HepG2 (cell line): Measurements from ENCODE around the gene XAB2. TPM values are rescaled to one million over a fixed set of nuclear protein-coding genes. Genes with fewer than 3 reads are reported as not detected.

ENCODE experiments used
- ARID3A ChIP-seq: IDR thresholded peaks from 2 replicates; pipeline ENCODE4 v1.6.1; 2012; ENCODE audit warnings: low read depth, low read length, improper control_type of control experiment
- DPF2 ChIP-seq: sonication (generic); formaldehyde crosslinking; IDR thresholded peaks from 2 replicates; pipeline ENCODE4 v1.4.0; 2020; ENCODE audit warnings: mild to moderate bottlenecking, low read depth, missing genetic modification reagents, borderline replicate concordance
- HCFC1 ChIP-seq: fragments of 150-350 bp; IDR thresholded peaks from 2 replicates; pipeline ENCODE4 v1.6.1; 2014; ENCODE audit warnings: low read depth, low read length
- MIXL1 ChIP-seq: IDR thresholded peaks from 2 replicates; pipeline ENCODE4 v1.6.1; 2016
- PAF1 ChIP-seq: IDR thresholded peaks from 2 replicates; pipeline ENCODE4 v1.6.1; 2016; ENCODE audit warnings: missing genetic modification reagents, missing compliant biosample characterization
- PAX8 ChIP-seq: sonication (generic); formaldehyde crosslinking; IDR thresholded peaks from 2 replicates; pipeline ENCODE4 v1.8.0; 2022; ENCODE audit warnings: mild to moderate bottlenecking, missing genetic modification reagents, borderline replicate concordance
- REXO4 ChIP-seq: sonication (generic); formaldehyde crosslinking; IDR thresholded peaks from 2 replicates; pipeline ENCODE4 v1.8.0; 2022; ENCODE audit warnings: missing genetic modification reagents, mild to moderate bottlenecking, borderline replicate concordance
- TP53 ChIP-seq: sonication (generic); formaldehyde crosslinking; conservative IDR thresholded peaks from 2 replicates; pipeline ENCODE4 v1.4.0; 2020; ENCODE audit warnings: missing genetic modification reagents
- YEATS2 ChIP-seq: sonication (generic); formaldehyde crosslinking; IDR thresholded peaks from 2 replicates; pipeline ENCODE4 v1.4.0; 2020; ENCODE audit warnings: missing genetic modification reagents, borderline replicate concordance
- ZBTB38 ChIP-seq: sonication (generic); formaldehyde crosslinking; IDR thresholded peaks from 2 replicates; pipeline ENCODE4 v1.5.1; 2020; ENCODE audit warnings: mild to moderate bottlenecking, missing genetic modification reagents
- ZFP1 ChIP-seq: IDR thresholded peaks from 2 replicates; pipeline ENCODE4 v1.6.1; 2016
- ZFP62 ChIP-seq: sonication (generic); formaldehyde crosslinking; IDR thresholded peaks from 2 replicates; pipeline ENCODE4 v1.4.0; 2020; ENCODE audit warnings: missing genetic modification reagents
- ZMYM3 ChIP-seq: sonication (generic); formaldehyde crosslinking; IDR thresholded peaks from 2 replicates; pipeline ENCODE4 v1.5.1; 2020; ENCODE audit warnings: mild to moderate bottlenecking, missing genetic modification reagents
- ZNF282 ChIP-seq: fragments of 450-650 bp; IDR thresholded peaks from 2 replicates; pipeline ENCODE4 v1.6.1; 2018; ENCODE audit not compliant: partially characterized antibody
- ZNF350 ChIP-seq: sonication (generic); formaldehyde crosslinking; IDR thresholded peaks from 2 replicates; pipeline ENCODE4 v1.4.0; 2020; ENCODE audit warnings: mild to moderate bottlenecking, low read depth, missing genetic modification reagents, borderline replicate concordance
- ZNF589 ChIP-seq: sonication (generic); formaldehyde crosslinking; conservative IDR thresholded peaks from 2 replicates; pipeline ENCODE4 v1.8.0; 2022; ENCODE audit warnings: mild to moderate bottlenecking, moderate library complexity, missing genetic modification reagents
- ZSCAN25 ChIP-seq: sonication (generic); formaldehyde crosslinking; IDR thresholded peaks from 2 replicates; pipeline ENCODE4 v1.8.0; 2022; ENCODE audit warnings: mild to moderate bottlenecking, missing genetic modification reagents
- polyA plus RNA-seq, 8 experiments: library from polyadenylated mRNA; depleted of rRNA in 3 of 8; stranded (reverse) in 7 of 8; unstranded in 1 of 8; fragments of >200 nt; fragmentation: Illumina TruSeq in 4 of 8; extraction: Trizol in 4 of 8; gene quantifications; 2 replicates each; pipeline versions ENCODE4 v1.2.1 to v1.2.3, GENCODE V29; 2011 to 2016; ENCODE audit warnings: low read depth in 4 of 8, missing spikeins in 1 of 8, mixed read lengths in 1 of 8; ENCODE audit not compliant: insufficient read depth in 1 of 8
- total RNA-seq, 5 experiments: library from RNA; depleted of rRNA; stranded (reverse); fragments of >200 nt; fragmentation: Illumina TruSeq; extraction: Trizol; gene quantifications; 2 replicates each; pipeline ENCODE4 v1.2.3, GENCODE V29; 2016; ENCODE audit warnings: low read depth in 1 of 5
- TF ChIP-seq, protein P1 (sequence below): IDR thresholded peaks from 2 replicates; pipeline ENCODE4 v1.6.1; 2016; ENCODE audit warnings: missing biosample characterization, missing genetic modification reagents, low read depth
- TF ChIP-seq, protein P2 (sequence below): sonication (generic); formaldehyde crosslinking; IDR thresholded peaks from 2 replicates; pipeline ENCODE4 v1.4.0; 2020; ENCODE audit warnings: missing genetic modification reagents
- TF ChIP-seq, protein P3 (sequence below): sonication (generic); formaldehyde crosslinking; IDR thresholded peaks from 2 replicates; pipeline ENCODE4 v1.4.0; 2020; ENCODE audit warnings: missing genetic modification reagents, borderline replicate concordance

Gene XAB2
- total and polyA plus RNA-seq, 2 of the 13 experiments (the other 11 are each of a cell fraction or from before 2014, with no cell fraction given) = 6.2 to 23.9 TPM

DNA sequence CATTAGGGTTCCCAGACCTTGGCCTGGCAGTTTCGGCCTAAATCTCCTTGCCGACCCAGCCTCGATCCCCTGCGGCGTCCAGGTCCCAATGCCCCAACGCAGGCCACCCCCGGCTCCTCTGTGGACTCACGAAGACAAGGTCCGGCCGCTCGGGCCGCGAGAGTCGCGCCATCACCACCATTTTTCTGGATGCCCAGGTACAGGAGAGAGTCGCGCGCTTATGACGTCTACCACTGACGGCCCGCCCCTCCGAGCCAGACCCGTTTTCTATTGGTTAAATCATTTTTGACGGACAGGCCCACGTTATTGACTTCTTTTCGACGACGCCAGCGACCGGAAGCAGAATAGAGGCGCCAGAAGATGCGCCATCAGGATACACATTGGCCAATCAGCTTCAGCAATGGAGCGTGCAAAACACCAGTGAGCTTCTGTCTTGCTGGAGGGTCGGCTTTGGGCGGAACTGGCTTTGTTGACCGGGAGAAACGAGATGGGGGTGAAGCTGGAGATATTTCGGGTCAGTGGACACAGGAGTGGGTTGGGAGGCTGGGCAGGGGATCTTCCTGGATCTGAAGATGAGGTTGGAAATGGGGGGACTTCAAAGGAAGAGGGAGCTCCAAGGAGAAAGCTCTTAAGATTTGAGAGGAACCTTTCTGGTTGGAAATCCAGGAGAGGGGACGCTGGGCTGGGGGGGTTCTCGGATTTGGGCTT lies at the start of gene XAB2, which contains the start of gene PET100 (continued):
- TF ChIP-seq ARID3A (no peak), HCFC1 (peak; percentile 66), TP53 (CRISPR knock-in tag) (peak; percentile 63; the same call in 1 of the 2 replicates), PAX8 (CRISPR knock-in tag) (no peak), ZSCAN25 (no peak; the same call in 1 of the 2 replicates), PAF1 (CRISPR knock-in tag) (no peak), DPF2 (CRISPR knock-in tag) (no peak), ZFP1 (CRISPR knock-in tag) (no peak), ZNF350 (CRISPR knock-in tag) (peak; percentile 32; the same call in 1 of the 2 replicates), ZNF589 (CRISPR knock-in tag) (no peak), ZFP62 (CRISPR knock-in tag) (no peak), YEATS2 (peak; percentile 93), ZBTB38 (no peak), MIXL1 (CRISPR knock-in tag) (no peak), ZNF282 (no peak), REXO4 (no peak), ZMYM3 (no peak)
- TF ChIP-seq, protein P1, sequence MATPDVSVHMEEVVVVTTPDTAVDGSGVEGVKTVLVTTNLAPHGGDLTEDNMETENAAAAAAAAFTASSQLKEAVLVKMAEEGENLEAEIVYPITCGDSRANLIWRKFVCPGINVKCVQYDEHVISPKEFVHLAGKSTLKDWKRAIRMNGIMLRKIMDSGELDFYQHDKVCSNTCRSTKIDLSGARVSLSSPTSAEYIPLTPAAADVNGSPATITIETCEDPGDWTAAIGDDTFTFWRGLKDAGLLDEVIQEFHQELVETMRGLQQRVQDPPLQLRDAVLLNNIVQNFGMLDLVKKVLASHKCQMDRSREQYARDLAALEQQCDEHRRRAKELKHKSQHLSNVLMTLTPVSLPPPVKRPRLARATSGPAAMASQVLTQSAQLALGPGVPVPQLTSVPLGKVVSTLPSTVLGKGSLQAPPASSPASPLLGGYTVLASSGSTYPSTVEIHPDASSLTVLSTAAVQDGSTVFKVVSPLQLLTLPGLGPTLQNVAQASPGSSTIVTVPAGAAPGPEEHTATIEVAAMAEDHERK (CRISPR knock-in tag) = peak; percentile 49; the same call in 1 of the 2 replicates
- TF ChIP-seq, protein P2, sequence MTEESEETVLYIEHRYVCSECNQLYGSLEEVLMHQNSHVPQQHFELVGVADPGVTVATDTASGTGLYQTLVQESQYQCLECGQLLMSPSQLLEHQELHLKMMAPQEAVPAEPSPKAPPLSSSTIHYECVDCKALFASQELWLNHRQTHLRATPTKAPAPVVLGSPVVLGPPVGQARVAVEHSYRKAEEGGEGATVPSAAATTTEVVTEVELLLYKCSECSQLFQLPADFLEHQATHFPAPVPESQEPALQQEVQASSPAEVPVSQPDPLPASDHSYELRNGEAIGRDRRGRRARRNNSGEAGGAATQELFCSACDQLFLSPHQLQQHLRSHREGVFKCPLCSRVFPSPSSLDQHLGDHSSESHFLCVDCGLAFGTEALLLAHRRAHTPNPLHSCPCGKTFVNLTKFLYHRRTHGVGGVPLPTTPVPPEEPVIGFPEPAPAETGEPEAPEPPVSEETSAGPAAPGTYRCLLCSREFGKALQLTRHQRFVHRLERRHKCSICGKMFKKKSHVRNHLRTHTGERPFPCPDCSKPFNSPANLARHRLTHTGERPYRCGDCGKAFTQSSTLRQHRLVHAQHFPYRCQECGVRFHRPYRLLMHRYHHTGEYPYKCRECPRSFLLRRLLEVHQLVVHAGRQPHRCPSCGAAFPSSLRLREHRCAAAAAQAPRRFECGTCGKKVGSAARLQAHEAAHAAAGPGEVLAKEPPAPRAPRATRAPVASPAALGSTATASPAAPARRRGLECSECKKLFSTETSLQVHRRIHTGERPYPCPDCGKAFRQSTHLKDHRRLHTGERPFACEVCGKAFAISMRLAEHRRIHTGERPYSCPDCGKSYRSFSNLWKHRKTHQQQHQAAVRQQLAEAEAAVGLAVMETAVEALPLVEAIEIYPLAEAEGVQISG = peak; percentile 86
- TF ChIP-seq, protein P3, sequence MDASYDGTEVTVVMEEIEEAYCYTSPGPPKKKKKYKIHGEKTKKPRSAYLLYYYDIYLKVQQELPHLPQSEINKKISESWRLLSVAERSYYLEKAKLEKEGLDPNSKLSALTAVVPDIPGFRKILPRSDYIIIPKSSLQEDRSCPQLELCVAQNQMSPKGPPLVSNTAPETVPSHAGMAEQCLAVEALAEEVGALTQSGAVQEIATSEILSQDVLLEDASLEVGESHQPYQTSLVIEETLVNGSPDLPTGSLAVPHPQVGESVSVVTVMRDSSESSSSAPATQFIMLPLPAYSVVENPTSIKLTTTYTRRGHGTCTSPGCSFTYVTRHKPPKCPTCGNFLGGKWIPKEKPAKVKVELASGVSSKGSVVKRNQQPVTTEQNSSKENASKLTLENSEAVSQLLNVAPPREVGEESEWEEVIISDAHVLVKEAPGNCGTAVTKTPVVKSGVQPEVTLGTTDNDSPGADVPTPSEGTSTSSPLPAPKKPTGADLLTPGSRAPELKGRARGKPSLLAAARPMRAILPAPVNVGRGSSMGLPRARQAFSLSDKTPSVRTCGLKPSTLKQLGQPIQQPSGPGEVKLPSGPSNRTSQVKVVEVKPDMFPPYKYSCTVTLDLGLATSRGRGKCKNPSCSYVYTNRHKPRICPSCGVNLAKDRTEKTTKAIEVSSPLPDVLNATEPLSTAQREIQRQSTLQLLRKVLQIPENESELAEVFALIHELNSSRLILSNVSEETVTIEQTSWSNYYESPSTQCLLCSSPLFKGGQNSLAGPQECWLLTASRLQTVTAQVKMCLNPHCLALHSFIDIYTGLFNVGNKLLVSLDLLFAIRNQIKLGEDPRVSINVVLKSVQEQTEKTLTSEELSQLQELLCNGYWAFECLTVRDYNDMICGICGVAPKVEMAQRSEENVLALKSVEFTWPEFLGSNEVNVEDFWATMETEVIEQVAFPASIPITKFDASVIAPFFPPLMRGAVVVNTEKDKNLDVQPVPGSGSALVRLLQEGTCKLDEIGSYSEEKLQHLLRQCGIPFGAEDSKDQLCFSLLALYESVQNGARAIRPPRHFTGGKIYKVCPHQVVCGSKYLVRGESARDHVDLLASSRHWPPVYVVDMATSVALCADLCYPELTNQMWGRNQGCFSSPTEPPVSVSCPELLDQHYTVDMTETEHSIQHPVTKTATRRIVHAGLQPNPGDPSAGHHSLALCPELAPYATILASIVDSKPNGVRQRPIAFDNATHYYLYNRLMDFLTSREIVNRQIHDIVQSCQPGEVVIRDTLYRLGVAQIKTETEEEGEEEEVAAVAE (CRISPR knock-in tag) = peak; percentile 100
